ENCODE results near the gene JDP2. TPM values are rescaled to one million over a fixed set of nuclear protein-coding genes. Genes with fewer than 3 reads are reported as not detected.

Gene JDP2
- total RNA-seq, 6 experiments from 2014 or later: 48.0 to 67.8 (median 61.8) TPM

GRCh38 chr14:75428230-75429104 is 645 bp downstream of the JDP2 start:
- Mint-ChIP-seq H3K9me3 (no peaks in the 10 kb centered on the region), H3K27me3 (ENCODE audit: insufficient read depth) (peaks cover 2% of the 10 kb centered on the region), H3K36me3 (ENCODE audit: low read depth) (peaks cover 17% of the 10 kb centered on the region), H3K27ac (peak overlapping the region; percentile 26; the same call in 1 of the 2 replicates), H3K4me3 (peak overlapping the region; percentile 87), H3K4me1 (ENCODE audit: low read depth) (peaks cover 57% of the 10 kb centered on the region)
- TF ChIP-seq CTCF (IDR thresholded peaks at IDR 0.05): no peak
- no peak for DNase-seq

GRCh38 chr14:75429562-75429961 is 1.7 kb downstream of the JDP2 start:
- Mint-ChIP-seq H3K36me3 (ENCODE audit: low read depth) (peaks cover 24% of the 10 kb centered on the region), H3K27ac (peak overlapping the region; percentile 55; the same call in 1 of the 2 replicates)

GRCh38 chr14:75430116-75430515 is 2.3 kb downstream of the JDP2 start:
- peak overlapping the region; percentile 55 for H3K27ac Mint-ChIP-seq
- peaks cover 4% of the 10 kb centered on the region for H3K27me3 Mint-ChIP-seq (ENCODE audit: insufficient read depth)
- peak overlapping the region; percentile 87 for H3K4me3 Mint-ChIP-seq
- H3K9me3 Mint-ChIP-seq: no peaks in the 10 kb centered on the region
- peaks cover 74% of the 10 kb centered on the region for H3K4me1 Mint-ChIP-seq (ENCODE audit: low read depth)
- DNase-seq: no peak
- peaks cover 28% of the 10 kb centered on the region for H3K36me3 Mint-ChIP-seq (ENCODE audit: low read depth)
- TF ChIP-seq CTCF (IDR thresholded peaks at IDR 0.05): no peak

More at GRCh38 chr14:75429562-75429961, 1.7 kb downstream of the JDP2 start:
- no peak for DNase-seq
- H3K4me1 Mint-ChIP-seq (ENCODE audit: low read depth): peaks cover 68% of the 10 kb centered on the region
- no peak for TF ChIP-seq CTCF (IDR thresholded peaks at IDR 0.05)
- H3K4me3 Mint-ChIP-seq: peak overlapping the region; percentile 87
- H3K27me3 Mint-ChIP-seq (ENCODE audit: insufficient read depth): peaks cover 4% of the 10 kb centered on the region
- no peaks in the 10 kb centered on the region for H3K9me3 Mint-ChIP-seq

GRCh38 chr14:75430526-75430925 is 2.7 kb downstream of the JDP2 start:
- Mint-ChIP-seq H3K27ac (peak overlapping the region; percentile 55), H3K36me3 (ENCODE audit: low read depth) (peaks cover 32% of the 10 kb centered on the region)

GRCh38 chr14:75430976-75431375 is 3.2 kb downstream of the JDP2 start:
- H3K4me1 Mint-ChIP-seq (ENCODE audit: low read depth): peaks cover 76% of the 10 kb centered on the region
- peaks cover 36% of the 10 kb centered on the region for H3K36me3 Mint-ChIP-seq (ENCODE audit: low read depth)
- DNase-seq: no peak
- peak overlapping the region; percentile 87 for H3K4me3 Mint-ChIP-seq
- H3K27me3 Mint-ChIP-seq (ENCODE audit: insufficient read depth): peaks cover 4% of the 10 kb centered on the region
- TF ChIP-seq CTCF (IDR thresholded peaks at IDR 0.05): no peak
- H3K9me3 Mint-ChIP-seq: no peaks in the 10 kb centered on the region
- H3K27ac Mint-ChIP-seq: peak overlapping the region; percentile 55

More at GRCh38 chr14:75430526-75430925, 2.7 kb downstream of the JDP2 start:
- DNase-seq: no peak
- no peaks in the 10 kb centered on the region for H3K9me3 Mint-ChIP-seq
- no peak for TF ChIP-seq CTCF (IDR thresholded peaks at IDR 0.05)
- peak overlapping the region; percentile 87 for H3K4me3 Mint-ChIP-seq
- H3K4me1 Mint-ChIP-seq (ENCODE audit: low read depth): peaks cover 76% of the 10 kb centered on the region
- peaks cover 4% of the 10 kb centered on the region for H3K27me3 Mint-ChIP-seq (ENCODE audit: insufficient read depth)

Measured in HFFc6 (cell line).